ENCODE data around the gene CHIA.
"Not testable (repeated sequence)": the region's sequence is repeated elsewhere in the genome, so short reads cannot be mapped to it uniquely, and the experiment has no call there.

Gene CHIA

GRCh38 chr1:111347026-111347425, 56.4 kb downstream of the CHIA start:
- DNase-seq (ENCODE audit: low spot score): no peak

GRCh38 chr1:111351700-111352099, 61.0 kb downstream of the CHIA start:
- no peak for TF ChIP-seq CTCF (IDR thresholded peaks at IDR 0.05; ENCODE audit: extremely low read depth, missing control alignments)
- DNase-seq (ENCODE audit: low spot score): no peak

More at GRCh38 chr1:111347026-111347425, 56.4 kb downstream of the CHIA start:
- TF ChIP-seq CTCF (IDR thresholded peaks at IDR 0.05; ENCODE audit: extremely low read depth, missing control alignments): no peak

GRCh38 chr1:111354584-111354983, 63.9 kb downstream of the CHIA start:
- TF ChIP-seq CTCF (IDR thresholded peaks at IDR 0.05; ENCODE audit: extremely low read depth, missing control alignments): no peak
- DNase-seq (ENCODE audit: low spot score): no peak

- DNase-seq (ENCODE audit: low spot score): no peak
Observed at GRCh38 chr1:111358964-111359363, 68.3 kb downstream of the CHIA start.

GRCh38 chr1:111359376-111359775, 68.7 kb downstream of the CHIA start:
- TF ChIP-seq CTCF (IDR thresholded peaks at IDR 0.05; ENCODE audit: extremely low read depth, missing control alignments): no peak
- no peak for DNase-seq (ENCODE audit: low spot score)

More at GRCh38 chr1:111358964-111359363, 68.3 kb downstream of the CHIA start:
- no peak for TF ChIP-seq CTCF (IDR thresholded peaks at IDR 0.05; ENCODE audit: extremely low read depth, missing control alignments)

GRCh38 chr1:111360257-111360656, 69.6 kb downstream of the CHIA start:
- DNase-seq (ENCODE audit: low spot score): not testable (repeated sequence)

GRCh38 chr1:111361761-111362160, 71.1 kb downstream of the CHIA start:
- DNase-seq (ENCODE audit: low spot score): no peak
- TF ChIP-seq CTCF (IDR thresholded peaks at IDR 0.05; ENCODE audit: extremely low read depth, missing control alignments): no peak

GRCh38 chr1:111364690-111365089, 74.0 kb downstream of the CHIA start:
- no peak for DNase-seq (ENCODE audit: low spot score)

More at GRCh38 chr1:111364690-111365089, 74.0 kb downstream of the CHIA start:
- TF ChIP-seq CTCF (IDR thresholded peaks at IDR 0.05; ENCODE audit: extremely low read depth, missing control alignments): no peak

All from GM20000 (cell line).